ENCODE measurements around the gene USP27X. TPM values are rescaled to one million over a fixed set of nuclear protein-coding genes. Genes with fewer than 3 reads are reported as not detected.
A peak's percentile ranks its signal among the peaks of the same experiment; 100 is the strongest.

The USP27X gene
- total and polyA plus RNA-seq, 2 of the 4 experiments (the other 2 are of a cell fraction) = 2.7 to 6.3 TPM

GRCh38 chrX:49915361-49916222 is 36.3 kb downstream of the USP27X start:
- Histone ChIP-seq H3K4me2 (ENCODE audit: low read depth, low read length) (no peak overlapping the region), H2BK20ac (ENCODE audit: low read depth, low read length) (no peak overlapping the region), H3K79me1 (ENCODE audit: low read depth in 1 of 2, low read length in 2 of 2) (no peaks in the 10 kb centered on the region), H3K18ac (ENCODE audit: low read depth, low read length) (no peak overlapping the region), H4K20me1 (ENCODE audit: insufficient read depth, low read length) (no peaks in the 10 kb centered on the region), H3K27ac (ENCODE audit: insufficient read depth, low read length) (no peak overlapping the region), H2AK9ac (replicated peaks; ENCODE audit: low read depth, low read length, poor library complexity) (no peak overlapping the region), H2BK5ac (ENCODE audit: low read depth, low read length, poor library complexity, severe bottlenecking) (no peak overlapping the region), H2AFZ (replicated peaks; ENCODE audit: low read length, poor library complexity) (no peak overlapping the region), H3K9me1 (ENCODE audit: insufficient read depth, low read length) (no peaks in the 10 kb centered on the region), H3K23ac (ENCODE audit: low read depth, low read length) (no peak overlapping the region), H3K56ac (ENCODE audit: extremely low read depth, insufficient read depth, low read length) (no peak overlapping the region), H3K9ac (ENCODE audit: low read depth, low read length) (no peak overlapping the region), H3K9me3 (ENCODE audit: control insufficient read depth, insufficient read depth, low read length) (no peaks in the 10 kb centered on the region), H3K4me3 (ENCODE audit: insufficient read depth, low read depth, low read length) (no peak overlapping the region), H4K8ac (ENCODE audit: low read depth in 2 of 2, low read length in 2 of 2) (no peak overlapping the region), H3K27me3 (ENCODE audit: control insufficient read depth, insufficient read depth, low read length) (peaks cover 7% of the 10 kb centered on the region), H2AK5ac (ENCODE audit: low read depth, low read length) (no peak overlapping the region), H3K14ac (replicated peaks; ENCODE audit: low read depth, low read length) (no peak overlapping the region), H2BK120ac (ENCODE audit: low read depth, low read length) (no peak overlapping the region), H3K4me1 (ENCODE audit: control insufficient read depth, insufficient read depth, low read length) (no peaks in the 10 kb centered on the region), H4K5ac (ENCODE audit: low read depth, low read length) (no peak overlapping the region), H4K91ac (ENCODE audit: insufficient read depth, low read depth, low read length) (no peak overlapping the region), H2BK15ac (ENCODE audit: low read depth, low read length) (no peak overlapping the region), H3K36me3 (ENCODE audit: control insufficient read depth, insufficient read depth, low read length) (no peaks in the 10 kb centered on the region), H3K4ac (ENCODE audit: low read depth, low read length) (no peak overlapping the region)
- no peak for TF ChIP-seq MAZ (IDR thresholded peaks at IDR 0.05; ENCODE audit: borderline replicate concordance, low read depth, low read length)
- TF ChIP-seq MAFK (IDR thresholded peaks at IDR 0.05; ENCODE audit: low read depth, low read length) = no peak
- peak; percentile 81 for TF ChIP-seq RAD21 (IDR thresholded peaks at IDR 0.05; ENCODE audit: low read length)
- peak; percentile 65 for TF ChIP-seq SMC3 (IDR thresholded peaks at IDR 0.05; ENCODE audit: low read depth, low read length)
- TF ChIP-seq CTCF (conservative IDR thresholded peaks at IDR 0.05; ENCODE audit: low read depth, low read length) = peak; percentile 87
- ATAC-seq (ENCODE audit: low read depth) (peak; percentile 96), DNase-seq (peak; percentile 62)
- no TSS peak for BruUV-seq (replicated peaks)
- intact Hi-C loops (cut with micrococcal nuclease) = loop anchor here (1.0 to 10.0 kb wide), 5 partner anchors 165 to 1284 kb away; partner anchors contain the start of gene CCNB3
- 73% methylated on average over 1 of the region's 8 CpGs; no CpG with 5 or more reads in 1 of the 2 experiments for WGBS, 2 experiments (ENCODE audit: extremely low coverage in 2 of 2, insufficient read length in 1 of 2)
- ChIA-PET POLR2A (ENCODE audit: unreplicated experiment) (no interaction called here), CTCF (interaction anchor here (0.6 to 1.7 kb wide), 8 partner anchors 9 to 289 kb away, joined by 3 to 7 read pairs (median 4); partner anchors contain the start of gene CCNB3)
- dilution Hi-C loops (cut with HindIII; ENCODE audit: low sequenced_read_pairs, unreplicated experiment) = no loop called here
- in situ Hi-C loops (cut with MboI; ENCODE audit: low sequenced_read_pairs) = loop anchor here (25.0 kb wide), 1 partner anchor 672 kb away; no protein-coding TSS in a partner anchor
